ENCODE data around the gene HELZ2.
A peak's percentile ranks its signal among the peaks of the same experiment; 100 is the strongest.
"Not testable (repeated sequence)": the region's sequence is repeated elsewhere in the genome, so short reads cannot be mapped to it uniquely, and the experiment has no call there.

HELZ2 gene

GRCh38 chr20:63578224-63579016 is 4.4 kb upstream of the HELZ2 start:
- Mint-ChIP-seq H3K9me3 (no peaks in the 10 kb centered on the region), H3K27me3 (no peaks in the 10 kb centered on the region), H3K27ac (no peak overlapping the region), H3K4me1 (ENCODE audit: low read depth in 2 of 2) (peaks cover 0 to 8% of the 10 kb centered on the region in 2 donors), H3K36me3 (ENCODE audit: insufficient read depth) (peaks cover 3% of the 10 kb centered on the region), H3K4me3 (no peak overlapping the region)
- DNase-seq, result no peak
- no peak for ATAC-seq (replicated peaks)

- no peaks in the 10 kb centered on the region for H3K27me3 Mint-ChIP-seq
- no peak for DNase-seq
- no peak for ATAC-seq (replicated peaks)
- H3K36me3 Mint-ChIP-seq (ENCODE audit: insufficient read depth), result peaks cover 3% of the 10 kb centered on the region
- no peaks in the 10 kb centered on the region for H3K9me3 Mint-ChIP-seq
- no peak overlapping the region for H3K27ac Mint-ChIP-seq
- no peak overlapping the region for H3K4me3 Mint-ChIP-seq
- H3K4me1 Mint-ChIP-seq (ENCODE audit: low read depth in 2 of 2), result peaks cover 0 to 9% of the 10 kb centered on the region in 2 donors
Observed at GRCh38 chr20:63577317-63577894, 3.4 kb upstream of the HELZ2 start.

DNA sequence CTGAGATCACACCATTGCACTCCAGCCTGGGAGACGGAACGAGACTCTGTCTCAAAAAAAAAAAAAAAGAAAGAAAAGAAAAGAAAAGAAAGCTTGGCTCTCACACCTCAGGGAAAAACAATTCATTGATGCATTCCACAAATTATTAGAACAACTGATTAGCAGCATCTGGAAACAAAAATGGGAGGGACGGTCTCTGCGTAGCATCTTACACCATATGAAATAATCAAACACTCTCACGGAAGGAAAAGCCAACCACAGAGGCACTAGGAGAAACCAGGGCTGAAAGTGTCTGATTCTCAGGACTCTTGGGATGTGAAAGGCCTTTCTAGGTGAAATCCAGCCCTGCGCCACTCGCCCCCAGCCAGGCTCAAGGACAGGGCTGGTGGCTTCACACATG is 2.3 kb upstream of the HELZ2 start:
- H3K27me3 Mint-ChIP-seq, result no peaks in the 10 kb centered on the region
- H3K9me3 Mint-ChIP-seq, result no peaks in the 10 kb centered on the region
- ATAC-seq (replicated peaks) (no peak), DNase-seq (no peak)
- H3K4me1 Mint-ChIP-seq (ENCODE audit: low read depth in 2 of 2), result peaks cover 0 to 9% of the 10 kb centered on the region in 2 donors
- peak overlapping the region in 1 of 2 donors; percentile 11 for H3K4me3 Mint-ChIP-seq
- peaks cover 3% of the 10 kb centered on the region for H3K36me3 Mint-ChIP-seq (ENCODE audit: insufficient read depth)
- no peak overlapping the region for H3K27ac Mint-ChIP-seq

GRCh38 chr20:63574829-63575743 is 1.0 kb upstream of the HELZ2 start:
- Mint-ChIP-seq H3K27me3 (no peaks in the 10 kb centered on the region), H3K36me3 (ENCODE audit: insufficient read depth) (peaks cover 3% of the 10 kb centered on the region), H3K27ac (peak overlapping the region; percentile 83 to 89), H3K4me3 (peak overlapping the region; percentile 81 to 82), H3K9me3 (no peaks in the 10 kb centered on the region), H3K4me1 (ENCODE audit: low read depth in 2 of 2) (peaks cover 0 to 2% of the 10 kb centered on the region in 2 donors)
- ATAC-seq (replicated peaks) (no peak), DNase-seq (no peak)

DNA sequence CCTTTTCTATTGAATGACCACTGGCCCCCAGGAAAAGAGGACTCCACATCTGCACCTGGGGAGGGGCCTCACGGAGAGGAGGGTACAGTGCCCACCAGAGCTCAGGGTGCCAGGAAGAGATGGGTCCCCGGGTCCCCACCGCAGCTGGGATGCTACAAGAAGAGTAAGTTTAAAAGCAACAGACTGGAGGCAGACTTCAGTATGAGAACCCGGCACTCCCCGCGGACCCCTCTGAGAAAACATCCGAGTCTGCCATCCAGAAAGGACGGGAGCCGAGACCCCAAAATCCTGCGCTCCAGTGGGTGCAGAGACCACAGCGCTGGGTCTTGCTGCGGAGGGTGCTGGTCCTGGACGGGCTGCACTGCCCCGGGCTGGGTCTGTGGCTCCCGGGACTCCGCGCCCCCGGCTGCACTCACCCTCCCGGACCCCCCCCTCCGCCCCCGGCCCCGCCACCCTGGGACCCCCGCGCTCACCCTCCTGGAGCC is 350 bp downstream of the HELZ2 start:
- no peaks in the 10 kb centered on the region for H3K27me3 Mint-ChIP-seq
- no peaks in the 10 kb centered on the region for H3K9me3 Mint-ChIP-seq
- peak overlapping the region; percentile 81 to 82 for H3K4me3 Mint-ChIP-seq
- H3K4me1 Mint-ChIP-seq (ENCODE audit: low read depth in 2 of 2), result peaks cover 6 to 11% of the 10 kb centered on the region in 2 donors
- peak overlapping the region; percentile 83 to 89 for H3K27ac Mint-ChIP-seq
- peaks cover 6% of the 10 kb centered on the region for H3K36me3 Mint-ChIP-seq (ENCODE audit: insufficient read depth)
- ATAC-seq (replicated peaks), result peak; percentile 31
- DNase-seq, result no peak

DNA sequence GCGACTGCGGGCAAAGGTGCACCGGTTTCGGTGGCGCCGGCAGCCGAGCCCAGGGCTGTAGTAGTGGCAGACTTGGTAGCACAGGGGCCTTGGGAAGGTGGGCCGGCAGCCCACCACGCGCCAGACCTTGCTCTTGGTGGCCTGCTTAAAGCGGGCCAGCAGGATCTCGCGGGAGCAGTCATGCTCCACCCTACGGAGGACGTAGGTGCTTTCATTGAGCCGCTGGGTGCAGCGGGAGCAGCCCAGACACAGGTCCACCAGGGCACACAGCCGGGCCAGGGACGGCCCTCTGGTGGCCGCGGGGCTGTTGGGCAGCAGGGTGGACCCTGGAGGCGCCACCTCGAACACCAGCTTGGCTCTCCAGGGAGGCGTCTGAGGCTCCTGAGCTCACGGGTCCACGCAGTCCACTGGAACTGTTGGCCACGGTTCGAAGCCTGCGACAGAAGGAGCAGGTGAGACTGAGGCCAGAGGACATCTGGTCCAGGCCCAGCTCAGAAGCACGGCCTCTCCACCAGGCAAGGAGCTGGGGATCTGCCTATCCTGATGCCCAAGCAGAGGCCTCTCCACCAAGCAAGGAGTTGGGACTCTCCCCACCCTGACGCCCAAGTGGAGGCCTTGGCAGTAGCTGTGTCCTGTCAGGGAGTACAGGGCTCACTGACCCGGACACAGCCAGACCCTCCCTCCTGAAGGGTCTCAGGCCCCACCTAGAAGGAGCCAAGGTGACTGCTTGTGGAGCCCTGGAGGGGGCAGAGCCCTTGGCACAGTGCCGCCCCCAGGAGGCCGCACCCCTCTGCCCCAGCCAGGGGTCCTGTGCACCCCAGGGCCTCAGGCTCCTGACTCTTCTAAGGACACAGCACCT is 1.0 kb downstream of the HELZ2 start:
- ATAC-seq (replicated peaks) (no peak), DNase-seq (no peak)
- Mint-ChIP-seq H3K9me3 (no peaks in the 10 kb centered on the region), H3K27ac (peak overlapping the region; percentile 83 to 89), H3K36me3 (ENCODE audit: insufficient read depth) (peaks cover 10% of the 10 kb centered on the region), H3K4me1 (ENCODE audit: low read depth in 2 of 2) (peaks cover 8 to 15% of the 10 kb centered on the region in 2 donors), H3K4me3 (peak overlapping the region; percentile 81 to 82), H3K27me3 (no peaks in the 10 kb centered on the region)

GRCh38 chr20:63572071-63572787 is 1.8 kb downstream of the HELZ2 start:
- Mint-ChIP-seq H3K27ac (no peak overlapping the region), H3K9me3 (no peaks in the 10 kb centered on the region), H3K4me3 (peak overlapping the region in 1 of 2 donors; percentile 10), H3K27me3 (no peaks in the 10 kb centered on the region), H3K36me3 (ENCODE audit: insufficient read depth) (peaks cover 18% of the 10 kb centered on the region), H3K4me1 (ENCODE audit: low read depth in 2 of 2) (peaks cover 12 to 22% of the 10 kb centered on the region in 2 donors)
- no peak for DNase-seq
- ATAC-seq (replicated peaks), result no peak

- H3K4me1 Mint-ChIP-seq (ENCODE audit: low read depth in 2 of 2), result peaks cover 12 to 22% of the 10 kb centered on the region in 2 donors
- H3K4me3 Mint-ChIP-seq; H3K9me3 Mint-ChIP-seq; H3K27ac Mint-ChIP-seq; ATAC-seq (replicated peaks); H3K27me3 Mint-ChIP-seq; DNase-seq: not testable (repeated sequence)
- H3K36me3 Mint-ChIP-seq (ENCODE audit: insufficient read depth), result peaks cover 24% of the 10 kb centered on the region
Observed at GRCh38 chr20:63571087-63571478, 3.0 kb downstream of the HELZ2 start.

GRCh38 chr20:63570281-63571086 is 3.6 kb downstream of the HELZ2 start:
- DNase-seq, result no peak
- Mint-ChIP-seq H3K27me3 (no peaks in the 10 kb centered on the region), H3K4me3 (peak overlapping the region in 1 of 2 donors; percentile 86), H3K4me1 (ENCODE audit: low read depth in 2 of 2) (peaks cover 12 to 22% of the 10 kb centered on the region in 2 donors), H3K36me3 (ENCODE audit: insufficient read depth) (peaks cover 24% of the 10 kb centered on the region), H3K27ac (no peak overlapping the region), H3K9me3 (no peaks in the 10 kb centered on the region)
- no peak for ATAC-seq (replicated peaks)

DNA sequence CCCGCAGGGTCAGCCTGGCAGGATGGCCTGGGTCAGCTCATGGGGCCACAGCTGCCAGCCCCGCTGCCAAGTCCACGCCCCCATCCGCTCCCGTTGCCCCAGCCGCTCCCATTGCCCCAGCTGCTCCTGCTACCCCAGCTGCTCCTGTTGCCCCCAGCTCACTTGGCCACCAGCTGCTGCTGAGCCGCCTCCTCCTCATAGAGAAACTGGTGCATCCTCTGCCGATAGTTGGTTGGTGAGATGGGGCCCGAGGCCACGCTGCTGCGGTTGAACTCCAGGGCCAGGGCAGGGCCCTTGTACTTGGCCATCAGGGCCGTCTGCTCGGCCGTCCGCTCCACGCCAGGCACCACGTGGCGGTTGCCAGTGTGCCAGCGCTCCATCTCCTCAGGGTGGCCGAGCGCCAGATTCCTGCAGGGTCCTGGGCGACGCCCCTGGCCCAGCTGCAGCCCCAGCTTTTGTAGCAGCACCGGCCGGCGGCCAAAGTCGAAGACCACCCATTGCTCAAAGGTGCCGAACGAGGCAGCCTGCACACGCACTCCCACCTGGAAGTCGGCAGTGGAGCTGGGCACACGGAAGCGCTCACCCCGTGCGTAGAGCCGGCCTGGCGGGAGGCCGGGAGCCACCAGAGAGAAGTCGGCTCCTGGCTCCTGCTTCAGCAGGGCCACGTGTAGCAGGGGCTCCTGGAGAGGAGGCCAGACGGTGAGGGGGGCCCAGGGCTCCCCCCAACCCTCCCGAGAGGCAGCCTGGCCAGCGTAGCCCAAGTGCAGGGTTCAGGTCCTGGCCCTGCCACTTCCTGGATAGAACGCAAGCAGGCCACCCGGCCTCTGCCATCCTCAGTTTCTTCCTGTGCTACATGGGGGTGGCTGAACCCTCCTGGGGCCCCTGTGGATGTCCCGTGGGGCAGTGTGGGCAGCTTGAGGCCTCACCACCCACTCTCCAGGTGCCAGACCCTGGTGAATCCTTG is 4.8 kb downstream of the HELZ2 start:
- H3K36me3 Mint-ChIP-seq (ENCODE audit: insufficient read depth), result peaks cover 24% of the 10 kb centered on the region
- no peaks in the 10 kb centered on the region for H3K9me3 Mint-ChIP-seq
- H3K4me1 Mint-ChIP-seq (ENCODE audit: low read depth in 2 of 2), result peaks cover 12 to 22% of the 10 kb centered on the region in 2 donors
- peak overlapping the region; percentile 78 to 86 for H3K4me3 Mint-ChIP-seq
- no peak overlapping the region for H3K27ac Mint-ChIP-seq
- ATAC-seq (replicated peaks) (no peak), DNase-seq (no peak)
- H3K27me3 Mint-ChIP-seq, result no peaks in the 10 kb centered on the region
